Medulla oblongata (tissue), 1 donor: ENCODE data around the gene FANCI.
A peak's percentile ranks its signal among the peaks of the same experiment; 100 is the strongest.

Experiments
- DNase-seq: peaks from one replicate; pipeline ENCODE4 v3.0.0-alpha.2; 2015; ENCODE audit errors: extremely low spot score

The FANCI gene

GRCh38 chr15:89361451-89362202, 117.8 kb downstream of the FANCI start:
- peak; percentile 77 for DNase-seq

GRCh38 chr15:89362203-89363101, 118.7 kb downstream of the FANCI start:
- DNase-seq: peak; percentile 75

GRCh38 chr15:89363133-89363532, 119.4 kb downstream of the FANCI start:
- no peak for DNase-seq

GRCh38 chr15:89363770-89364169, 120.0 kb downstream of the FANCI start:
- no peak for DNase-seq

DNA sequence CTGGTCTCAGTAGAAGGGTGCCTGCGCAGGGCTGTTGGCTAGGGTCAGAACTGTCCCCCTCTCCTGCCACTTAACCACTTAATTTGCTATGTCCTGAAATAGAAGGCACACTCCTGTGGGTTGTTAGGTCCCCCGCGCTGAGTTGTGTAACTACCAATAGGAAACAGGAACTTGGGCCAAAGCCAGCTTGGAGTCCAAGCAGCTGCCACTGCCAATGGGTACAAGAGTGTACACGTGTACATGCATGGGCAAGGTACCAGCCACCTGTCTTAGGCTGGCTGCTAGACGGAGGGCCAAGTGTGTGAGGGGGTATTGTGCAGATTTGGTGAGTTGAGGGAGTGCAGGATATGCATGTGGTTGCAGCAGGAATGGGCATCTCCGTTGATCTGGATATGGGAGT, 120.6 kb downstream of the FANCI start:
- peak; percentile 71 for DNase-seq

DNA sequence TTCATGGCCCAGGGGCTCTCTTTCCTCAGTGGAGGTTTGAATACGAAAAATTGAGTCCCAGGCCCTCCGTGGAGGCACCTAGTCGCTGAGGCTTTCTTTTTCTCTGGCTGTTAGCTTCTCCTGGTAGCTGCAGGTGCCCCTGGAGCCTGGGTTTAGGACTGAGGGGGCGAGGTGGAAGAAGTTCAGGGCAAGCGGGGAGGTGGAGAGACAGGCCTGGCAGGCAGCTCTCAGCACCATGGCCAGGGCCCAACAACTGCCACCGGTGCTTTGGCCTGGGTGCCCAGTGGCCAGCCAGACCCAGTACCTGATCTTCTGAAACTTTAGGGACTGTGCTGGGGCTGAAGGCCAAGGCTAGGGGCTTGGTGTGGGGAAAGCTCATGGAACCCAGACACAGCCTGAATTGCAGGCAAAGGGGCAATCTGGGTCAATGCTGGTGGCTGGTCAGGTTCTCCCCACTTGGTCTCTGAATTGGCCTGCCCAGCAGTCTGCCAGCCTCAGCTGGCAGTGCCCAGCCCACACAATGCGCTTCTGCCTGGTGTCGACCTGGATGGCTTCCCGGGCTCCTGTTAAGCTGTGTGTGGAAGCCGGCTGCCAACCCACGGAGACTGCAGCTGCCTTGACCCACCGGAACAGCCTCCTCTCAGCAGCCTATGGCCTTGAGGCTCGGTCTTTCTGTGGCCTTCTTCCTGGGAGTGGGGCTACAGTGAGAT, 121.1 kb downstream of the FANCI start:
- peak; percentile 82 for DNase-seq

DNA sequence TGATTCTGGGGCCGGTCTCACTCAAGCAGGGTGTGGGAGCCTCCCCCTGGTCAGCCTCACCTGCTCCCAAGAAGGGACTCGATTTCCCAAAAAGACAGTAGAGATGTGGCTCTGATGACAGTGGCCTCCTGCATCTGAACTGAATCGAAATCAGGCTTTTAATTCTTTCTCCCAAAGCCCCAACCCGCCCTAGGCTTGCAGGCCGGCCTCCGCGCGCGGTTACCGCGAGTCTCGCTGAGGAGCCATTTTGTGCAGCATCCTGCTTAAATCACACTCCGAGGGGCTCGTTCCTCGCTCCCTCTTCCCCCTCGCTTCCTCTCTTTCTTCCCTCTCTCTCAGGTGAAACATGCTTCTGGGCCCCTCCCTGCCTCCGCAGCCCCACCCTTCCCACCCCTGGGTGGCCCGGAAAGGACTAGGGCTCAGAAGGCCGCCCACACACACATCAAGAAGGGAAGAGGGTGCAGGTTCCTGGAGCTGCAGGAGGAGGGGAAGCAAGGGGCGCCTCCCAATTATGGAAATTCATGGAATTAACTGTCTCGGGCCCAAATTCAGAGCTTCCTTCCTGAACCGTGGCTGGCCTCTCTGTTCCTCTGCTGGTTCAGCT, 121.8 kb downstream of the FANCI start:
- DNase-seq: no peak
